Liver (tissue), 3 donors: Measurements from ENCODE around the gene CNRIP1.

Source experiments
- ATF3 ChIP-seq: IDR thresholded peaks from 2 replicates; pipeline ENCODE4 v1.6.1; 2016; ENCODE audit warnings: antibody characterized with exemption
- CTCF ChIP-seq: fragments of 150-350 bp; IDR thresholded peaks from 2 replicates; pipeline ENCODE4 v1.5.1; 2017; ENCODE audit warnings: improper control_type of control experiment, low read depth, low read length; ENCODE audit not compliant: missing input control
- EGR1 ChIP-seq, 2 donors: IDR thresholded peaks; 2 replicates each; pipeline ENCODE4 v1.6.1; 2016 to 2018; ENCODE audit warnings: antibody characterized with exemption in 2 of 2, low read depth in 2 of 2
- HNF4G ChIP-seq: IDR thresholded peaks from 2 replicates; pipeline ENCODE4 v1.6.1; 2016; ENCODE audit warnings: antibody characterized with exemption
- JUND ChIP-seq, 2 donors: IDR thresholded peaks; 2 replicates each; pipeline ENCODE4 v1.6.1; 2016; ENCODE audit warnings: antibody characterized with exemption in 2 of 2
- NR2F2 ChIP-seq: IDR thresholded peaks from 2 replicates; pipeline ENCODE4 v1.6.1; 2016; ENCODE audit warnings: antibody characterized with exemption
- RAD21 ChIP-seq, 2 donors: IDR thresholded peaks; 2 replicates each; pipeline ENCODE4 v1.6.1; 2016; ENCODE audit warnings: antibody characterized with exemption in 2 of 2, mild to moderate bottlenecking in 2 of 2
- REST ChIP-seq: IDR thresholded peaks from 2 replicates; pipeline ENCODE4 v1.6.1; 2016; ENCODE audit warnings: antibody characterized with exemption, mild to moderate bottlenecking
- RXRA ChIP-seq, 2 donors: IDR thresholded peaks; 2 replicates each; pipeline ENCODE4 v1.6.1; 2017 to 2018; ENCODE audit warnings: antibody characterized with exemption in 2 of 2, mild to moderate bottlenecking in 1 of 2
- SP1 ChIP-seq: IDR thresholded peaks from 2 replicates; pipeline ENCODE4 v1.6.1; 2018; ENCODE audit warnings: antibody characterized with exemption, mild to moderate bottlenecking
- TAF1 ChIP-seq: conservative IDR thresholded peaks from 2 replicates; pipeline ENCODE4 v1.6.1; 2016; ENCODE audit warnings: antibody characterized with exemption, mild to moderate bottlenecking
- YY1 ChIP-seq: IDR thresholded peaks from 2 replicates; pipeline ENCODE4 v1.6.1; 2016; ENCODE audit warnings: antibody characterized with exemption, mild to moderate bottlenecking
- donor health status: healthy.
- donor health status: healthy.

- TF ChIP-seq CTCF: no peak
- no peak for TF ChIP-seq SP1
- no peak for TF ChIP-seq JUND (IDR thresholded peaks at IDR 0.05)
- no peak for TF ChIP-seq ATF3
- TF ChIP-seq YY1: no peak
- no peak for TF ChIP-seq RXRA (IDR thresholded peaks at IDR 0.05)
- TF ChIP-seq TAF1: no peak
- no peak for TF ChIP-seq HNF4G
- no peak for TF ChIP-seq REST
- TF ChIP-seq RAD21 (IDR thresholded peaks at IDR 0.05): no peak
- no peak for TF ChIP-seq EGR1 (IDR thresholded peaks at IDR 0.05; ENCODE audit: low read depth in 2 of 2)
- TF ChIP-seq NR2F2: no peak
Observed at GRCh38 chr2:68336192-68336591, 16.4 kb upstream of the CNRIP1 start.
